ENCODE results near the gene CMTR1. TPM values are rescaled to one million over a fixed set of nuclear protein-coding genes. Genes with fewer than 3 reads are reported as not detected.
"Not testable (repeated sequence)": the region's sequence is repeated elsewhere in the genome, so short reads cannot be mapped to it uniquely, and the experiment has no call there.

The CMTR1 gene
- total and polyA plus RNA-seq, 10 donors = 19.4 to 62.4 (median 45.3) TPM

DNA sequence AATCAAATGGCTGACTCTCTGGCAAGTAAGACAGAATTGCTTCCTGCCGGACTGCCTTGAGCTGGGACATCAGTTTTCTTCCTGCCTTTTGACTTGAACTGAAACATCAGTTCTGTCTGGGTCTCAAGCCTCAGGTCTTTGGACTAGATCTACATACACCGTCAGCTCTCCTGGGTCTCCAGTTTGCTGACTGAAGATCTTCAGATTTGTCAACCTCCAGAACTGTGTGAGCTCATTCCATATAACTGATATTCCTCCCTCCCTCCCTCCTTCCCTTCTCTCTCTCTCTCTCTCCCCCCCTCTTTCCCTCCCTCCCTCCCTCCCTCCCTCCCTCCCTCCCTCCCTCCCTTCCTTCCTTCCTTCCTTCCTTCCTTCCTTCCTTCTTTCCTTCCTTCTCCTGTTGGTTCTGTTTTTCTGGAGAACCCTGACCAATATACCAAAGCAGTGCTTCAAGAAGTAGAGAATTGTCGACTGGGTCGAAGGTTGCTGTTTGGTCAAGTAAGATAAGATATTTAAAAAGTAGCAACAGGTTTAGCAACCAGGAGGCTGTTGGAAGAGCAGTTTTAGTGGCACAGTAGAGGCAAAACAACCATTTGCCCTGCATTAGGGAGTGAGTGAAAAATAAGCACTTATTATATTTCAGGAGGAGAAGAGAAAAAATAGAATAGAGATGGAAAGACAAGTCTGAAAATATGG lies 33.1 kb upstream of the CMTR1 start:
- 58 to 77% (median 70%) methylated on average over 4 of the region's 4 CpGs for WGBS, 5 donors
- Histone ChIP-seq H3K36me3 (peaks cover 0 to 7% (median 0%) of the 10 kb centered on the region in 6 donors), H3K27me3 (replicated peaks in 1 of 7) (no peaks in the 10 kb centered on the region), H3K27ac (no peak overlapping the region), H3K9me3 (no peaks in the 10 kb centered on the region), H3K4me3 (no peak overlapping the region), H3K4me1 (peaks cover 0 to 5% (median 0%) of the 10 kb centered on the region in 6 donors)
- intact Hi-C loops (cut with DNase I; ENCODE audit: low total_unique reads) = no loop called here
- TF ChIP-seq POLR2AphosphoS5 (IDR thresholded peaks at IDR 0.05) (no peak), POLR2A (IDR thresholded peaks at IDR 0.05) (no peak)
- TF ChIP-seq, protein P1, sequence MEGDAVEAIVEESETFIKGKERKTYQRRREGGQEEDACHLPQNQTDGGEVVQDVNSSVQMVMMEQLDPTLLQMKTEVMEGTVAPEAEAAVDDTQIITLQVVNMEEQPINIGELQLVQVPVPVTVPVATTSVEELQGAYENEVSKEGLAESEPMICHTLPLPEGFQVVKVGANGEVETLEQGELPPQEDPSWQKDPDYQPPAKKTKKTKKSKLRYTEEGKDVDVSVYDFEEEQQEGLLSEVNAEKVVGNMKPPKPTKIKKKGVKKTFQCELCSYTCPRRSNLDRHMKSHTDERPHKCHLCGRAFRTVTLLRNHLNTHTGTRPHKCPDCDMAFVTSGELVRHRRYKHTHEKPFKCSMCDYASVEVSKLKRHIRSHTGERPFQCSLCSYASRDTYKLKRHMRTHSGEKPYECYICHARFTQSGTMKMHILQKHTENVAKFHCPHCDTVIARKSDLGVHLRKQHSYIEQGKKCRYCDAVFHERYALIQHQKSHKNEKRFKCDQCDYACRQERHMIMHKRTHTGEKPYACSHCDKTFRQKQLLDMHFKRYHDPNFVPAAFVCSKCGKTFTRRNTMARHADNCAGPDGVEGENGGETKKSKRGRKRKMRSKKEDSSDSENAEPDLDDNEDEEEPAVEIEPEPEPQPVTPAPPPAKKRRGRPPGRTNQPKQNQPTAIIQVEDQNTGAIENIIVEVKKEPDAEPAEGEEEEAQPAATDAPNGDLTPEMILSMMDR (IDR thresholded peaks at IDR 0.05 in 8 of 11, conservative IDR thresholded peaks at IDR 0.05 in 3 of 11) = no peak
- DNase-seq = no peak

DNA sequence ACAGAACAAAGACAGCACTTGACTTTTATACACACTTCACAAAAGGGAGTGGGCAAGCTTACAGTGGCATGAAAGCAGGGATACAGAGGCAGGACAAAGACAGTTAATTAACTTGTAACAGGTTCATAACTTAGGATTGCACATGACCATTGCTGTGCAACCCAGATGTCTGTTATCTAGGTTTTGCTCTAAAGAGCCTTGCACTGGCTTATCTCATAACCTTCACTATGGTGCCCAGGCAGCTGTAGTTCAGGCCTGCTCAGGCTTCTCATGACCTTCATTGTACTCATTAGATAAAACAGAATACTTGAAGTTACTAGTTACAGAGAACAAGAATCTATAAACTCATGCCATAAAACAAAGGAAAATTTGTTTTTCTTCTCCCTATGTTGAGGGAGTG lies 31.4 kb upstream of the CMTR1 start:
- intact Hi-C loops (cut with DNase I; ENCODE audit: low total_unique reads); H3K27ac ChIP-seq; H3K27me3 ChIP-seq (replicated peaks in 1 of 7); H3K4me1 ChIP-seq; H3K4me3 ChIP-seq; H3K36me3 ChIP-seq; DNase-seq; H3K9me3 ChIP-seq: not testable (repeated sequence)

DNA sequence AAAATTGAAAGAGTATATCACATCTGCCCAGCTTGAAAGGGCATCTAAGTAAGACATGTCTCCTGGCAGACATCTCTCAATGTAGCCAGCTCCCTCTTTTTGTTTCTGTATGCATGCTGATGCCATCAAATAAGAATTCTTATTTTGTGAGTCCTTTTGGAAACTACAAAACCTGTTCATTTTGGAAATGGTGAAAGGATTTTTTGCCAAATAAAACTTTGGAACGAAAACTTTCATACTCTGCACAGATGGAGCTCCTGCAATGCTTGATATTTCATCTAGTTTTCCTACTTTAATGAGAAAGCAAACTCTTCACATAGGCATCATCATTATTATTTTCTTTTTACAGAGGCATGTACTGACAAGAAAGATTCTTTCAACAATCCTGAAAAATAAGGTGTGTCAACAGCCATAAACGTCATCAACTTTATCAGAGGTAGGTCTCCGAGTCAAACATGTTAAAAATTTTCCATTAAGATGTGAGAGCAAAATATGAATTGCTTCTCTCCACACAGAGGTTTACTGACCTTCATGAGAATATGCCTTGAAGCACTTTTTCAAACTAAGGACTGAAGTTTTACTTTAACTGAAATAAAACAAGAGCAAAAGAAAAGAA lies 26.2 kb upstream of the CMTR1 start:
- Histone ChIP-seq H3K27me3 (replicated peaks in 1 of 7) (no peaks in the 10 kb centered on the region), H3K4me1 (no peaks in the 10 kb centered on the region), H3K4me3 (no peak overlapping the region), H3K36me3 (no peaks in the 10 kb centered on the region), H3K27ac (no peak overlapping the region), H3K9me3 (no peaks in the 10 kb centered on the region)
- intact Hi-C loops (cut with DNase I; ENCODE audit: low total_unique reads) = no loop called here
- WGBS, 5 donors = 70 to 92% (median 88%) methylated on average over 3 of the region's 3 CpGs
- DNase-seq = no peak
- no peak for TF ChIP-seq POLR2AphosphoS5 (IDR thresholded peaks at IDR 0.05)
- TF ChIP-seq, protein P1 (IDR thresholded peaks at IDR 0.05 in 8 of 11, conservative IDR thresholded peaks at IDR 0.05 in 3 of 11) = no peak
- TF ChIP-seq POLR2A (IDR thresholded peaks at IDR 0.05) = no peak

DNA sequence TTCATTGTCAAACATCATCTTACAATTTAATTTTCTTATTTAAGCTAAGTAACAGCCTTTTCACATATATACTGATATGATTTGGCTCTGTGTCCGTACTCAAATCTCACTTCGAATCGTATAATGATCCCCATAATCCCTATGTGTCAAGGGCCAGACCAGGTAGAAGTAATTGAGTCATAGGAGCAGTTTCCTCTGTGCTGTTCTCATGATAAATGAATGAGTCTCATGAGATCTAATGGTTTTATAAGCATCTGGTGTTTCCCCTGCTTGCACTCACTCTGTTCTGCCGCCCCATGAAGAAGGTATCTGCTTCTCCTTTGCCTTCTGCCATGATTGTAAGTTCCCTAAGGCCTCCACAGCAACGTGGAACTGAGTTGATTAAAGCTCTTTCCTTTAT lies 25.1 kb upstream of the CMTR1 start:
- Histone ChIP-seq H3K27ac (no peak overlapping the region), H3K4me3 (no peak overlapping the region), H3K9me3 (no peaks in the 10 kb centered on the region), H3K4me1 (no peaks in the 10 kb centered on the region), H3K36me3 (no peaks in the 10 kb centered on the region), H3K27me3 (replicated peaks in 1 of 7) (no peaks in the 10 kb centered on the region)
- DNase-seq = no peak
- no peak for TF ChIP-seq POLR2AphosphoS5 (IDR thresholded peaks at IDR 0.05)
- no peak for TF ChIP-seq POLR2A (IDR thresholded peaks at IDR 0.05)
- TF ChIP-seq, protein P1 (IDR thresholded peaks at IDR 0.05 in 8 of 11, conservative IDR thresholded peaks at IDR 0.05 in 3 of 11) = no peak
- intact Hi-C loops (cut with DNase I; ENCODE audit: low total_unique reads) = no loop called here
- WGBS, 5 donors = 68 to 80% (median 79%) methylated on average over 5 of the region's 5 CpGs

Measured in spleen (tissue), 11 donors.